GM19025 (cell line): Measurements from ENCODE around the gene RAC3.

ENCODE experiments used
- ATAC-seq: cut with Tn5 transposase; IDR thresholded peaks from one replicate; pipeline ENCODE4 v1.9.1; 2021; ENCODE audit warnings: mild to moderate bottlenecking, low read depth, moderate library complexity; ENCODE audit not compliant: unreplicated experiment

The RAC3 gene

GRCh38 chr17:82031303-82031884 lies at the start of gene RAC3:
Gene RAC3 (plus strand): TSS chr17:82031678. CDS start chr17:82031762, 84 bp downstream.
- no peak for ATAC-seq

DNA sequence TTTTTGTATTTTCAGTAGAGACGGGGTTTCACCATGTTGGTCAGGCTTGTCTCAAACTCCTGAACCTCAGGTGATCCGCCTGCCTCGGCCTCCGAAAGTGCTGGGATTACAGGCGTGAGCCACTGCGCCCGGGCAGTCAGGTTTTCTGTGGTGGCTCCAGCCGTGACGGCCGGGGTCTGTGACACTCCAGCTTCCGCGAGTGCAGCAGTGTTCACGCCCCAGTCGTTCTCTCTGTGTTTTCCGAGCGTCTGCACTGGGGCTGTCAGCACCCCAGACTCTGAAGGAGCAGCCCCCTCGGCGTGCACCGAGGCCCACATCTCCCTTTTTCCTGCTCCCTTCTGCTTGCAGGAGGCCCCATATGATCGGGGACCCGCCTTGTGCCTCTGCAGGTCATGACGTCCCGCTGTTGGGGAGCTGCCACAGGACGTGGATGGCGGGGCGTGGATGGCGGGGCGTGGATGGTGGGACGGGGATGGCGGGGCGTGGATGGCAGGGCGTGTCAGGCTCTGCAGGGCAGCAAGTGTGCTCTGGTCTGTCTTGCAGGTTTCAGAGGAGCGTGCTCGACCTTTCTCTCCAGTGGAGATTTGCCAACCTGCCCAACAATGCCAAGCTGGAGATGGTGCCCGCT lies 48.4 kb upstream of the RAC3 start:
- ATAC-seq, result no peak

GRCh38 chr17:81983639-81984373 lies 47.7 kb upstream of the RAC3 start:
- no peak for ATAC-seq

GRCh38 chr17:81984773-81985410 lies 46.6 kb upstream of the RAC3 start:
- ATAC-seq, result no peak

- no peak for ATAC-seq
Measured at GRCh38 chr17:81986606-81987005, 44.9 kb upstream of the RAC3 start.

GRCh38 chr17:81987161-81987770 lies 44.2 kb upstream of the RAC3 start:
- ATAC-seq, result no peak

DNA sequence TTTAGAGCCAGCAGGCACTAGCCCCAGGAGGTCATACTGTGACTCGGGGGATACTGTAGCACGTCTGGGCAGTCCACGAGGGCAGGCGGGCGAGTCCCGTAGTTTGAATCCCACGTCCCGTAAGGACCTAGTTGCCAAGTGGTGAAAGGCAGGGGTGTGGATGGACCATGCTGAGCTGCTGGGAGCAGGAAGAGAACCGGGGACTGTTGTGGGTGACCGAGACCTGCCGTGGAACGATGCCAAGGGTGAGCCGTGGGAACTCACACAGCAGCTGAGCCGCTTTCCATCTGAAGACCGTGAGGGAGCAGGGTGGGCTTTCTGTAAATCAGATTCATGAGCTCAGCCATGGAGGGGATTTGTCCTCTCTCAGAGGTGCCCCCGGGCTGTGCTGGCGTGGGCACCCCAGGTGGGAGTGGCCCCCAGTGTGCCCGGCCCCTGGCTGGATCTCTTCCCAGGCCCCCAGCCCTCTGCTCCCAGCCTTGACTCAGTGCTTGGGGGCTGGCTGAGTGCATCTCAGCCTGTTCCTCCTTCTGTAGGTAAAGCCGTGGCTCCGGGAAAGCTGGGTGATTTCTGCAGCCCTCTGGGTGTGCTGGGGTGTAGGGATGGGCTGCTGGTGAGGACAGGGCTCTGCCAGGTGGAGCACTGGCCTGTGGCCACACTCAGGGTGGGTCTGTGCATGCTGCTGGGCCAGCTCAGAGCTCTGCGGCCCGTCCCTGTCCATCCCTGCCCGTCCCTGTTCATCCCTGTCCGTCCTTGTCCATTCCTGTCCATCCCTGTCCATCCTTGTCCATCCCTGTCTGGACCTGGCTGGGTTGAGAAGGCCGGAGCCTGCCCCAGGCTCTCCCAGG lies 40.4 kb upstream of the RAC3 start:
- no peak for ATAC-seq

- ATAC-seq, result no peak
Measured at GRCh38 chr17:81991684-81992305, 39.7 kb upstream of the RAC3 start.

- ATAC-seq, result no peak
Measured at GRCh38 chr17:81992306-81993102, 39.0 kb upstream of the RAC3 start.

- no peak for ATAC-seq
Measured at GRCh38 chr17:81993729-81994592, 37.5 kb upstream of the RAC3 start.

DNA sequence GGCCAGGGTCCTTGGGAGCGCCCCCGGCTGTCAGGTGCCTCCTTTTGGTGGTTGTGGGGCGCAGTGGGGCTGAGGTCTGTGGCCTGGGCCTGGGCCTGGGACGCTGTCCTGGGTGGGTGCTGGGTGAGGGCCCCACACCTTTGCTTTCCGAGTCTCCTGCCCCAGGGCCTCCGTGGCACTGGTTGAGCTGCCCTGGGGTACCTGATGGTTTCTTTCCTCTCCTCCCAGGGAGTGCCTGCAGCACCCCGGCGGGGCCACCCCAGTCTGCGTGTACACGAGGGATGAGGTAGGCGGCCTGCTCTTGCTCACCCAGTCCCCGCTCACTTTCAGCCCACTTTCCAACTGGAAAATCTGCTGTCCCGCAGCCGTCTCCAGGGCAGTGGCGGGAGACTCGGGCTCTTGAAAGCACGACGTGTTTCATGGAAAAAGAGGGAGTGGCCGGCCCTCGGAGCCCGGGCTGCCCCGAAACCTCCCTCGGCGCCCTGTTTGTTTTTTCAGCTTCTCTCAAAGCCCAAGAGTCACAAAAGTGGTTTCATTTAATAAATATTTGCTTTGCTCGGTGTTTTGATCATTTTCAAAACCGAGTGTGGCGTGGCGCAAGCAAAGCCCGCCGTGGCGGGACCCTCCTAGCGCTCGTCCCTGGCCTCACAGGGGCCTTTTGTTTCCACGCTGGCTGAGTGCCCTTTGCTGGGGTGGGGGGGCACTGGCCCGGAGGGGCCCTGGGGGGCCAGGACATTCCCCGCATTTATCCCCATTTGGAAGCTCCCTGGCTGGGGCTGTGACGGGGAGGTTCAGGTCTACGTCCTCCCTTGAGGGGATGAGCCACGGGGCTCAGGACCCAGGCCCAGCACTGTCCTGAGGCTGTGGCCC lies 36.6 kb upstream of the RAC3 start:
- ATAC-seq, result no peak

DNA sequence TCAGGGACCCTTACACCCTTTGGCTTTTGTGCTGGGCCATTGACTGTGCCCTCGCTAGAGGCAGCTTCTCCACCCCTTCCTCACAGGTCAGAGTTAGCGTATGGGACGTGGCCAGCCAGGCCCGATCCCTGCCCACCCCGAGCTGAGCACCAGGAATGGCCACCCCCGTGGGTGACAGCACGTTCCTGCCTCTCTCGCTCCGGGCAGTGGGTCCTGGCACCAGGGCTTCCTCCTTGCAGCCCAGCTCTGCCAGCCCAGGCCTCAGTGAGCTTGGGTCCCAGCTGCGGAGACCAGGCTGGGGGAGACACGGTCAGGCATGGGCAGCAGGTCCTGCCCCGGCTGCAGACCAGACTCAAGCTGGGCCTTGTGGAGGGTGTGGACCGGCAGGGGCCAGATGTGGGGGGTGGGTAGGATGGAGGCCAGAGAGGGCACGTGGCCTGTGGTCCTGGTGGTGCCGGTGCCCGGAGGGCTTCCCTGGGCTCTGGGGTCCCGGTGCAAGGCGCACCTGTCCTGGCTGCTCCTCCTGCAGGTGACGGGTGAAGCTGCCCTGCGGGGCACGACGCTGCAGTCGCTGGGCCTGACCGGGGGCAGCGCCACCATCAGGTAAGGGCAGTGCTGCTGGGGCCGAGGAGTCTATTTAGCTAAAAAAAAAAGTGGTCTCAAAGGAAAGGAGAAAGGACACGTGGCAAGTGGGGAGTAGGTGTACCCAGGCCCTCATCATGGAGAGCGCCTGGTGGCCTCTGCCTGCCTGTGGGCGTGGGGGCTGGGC lies 35.8 kb upstream of the RAC3 start:
- no peak for ATAC-seq

GRCh38 chr17:81996232-81996756 lies 35.2 kb upstream of the RAC3 start:
- ATAC-seq, result no peak

- ATAC-seq, result no peak
Measured at GRCh38 chr17:81996757-81997441, 34.6 kb upstream of the RAC3 start.

GRCh38 chr17:81998212-81998611 lies 33.3 kb upstream of the RAC3 start:
- no peak for ATAC-seq
